Stimulated activated CD4-positive, alpha-beta T cell treated with anti-CD3 and anti-CD28 coated beads, Interleukin-1b, Interleukin-23, amount 100 ng/mL, for 24 hours (primary cell): ENCODE results near the gene TTC1.
"Not testable (repeated sequence)": the region's sequence is repeated elsewhere in the genome, so short reads cannot be mapped to it uniquely, and the experiment has no call there.

Experiments
- DNase-seq, 4 experiments: peaks; one replicate each; pipeline ENCODE4 v3.0.0-alpha.2; 2020; ENCODE audit warnings: low read depth in 4 of 4, low spot score in 1 of 4

The TTC1 gene

GRCh38 chr5:160008877-160009590, at the start of gene TTC1:
TTC1 (plus strand) TSS chr5:160009139; CDS start chr5:160010529, 1,390 bp downstream.
- peak; percentile 71 to 89 (median 87) for DNase-seq

DNA sequence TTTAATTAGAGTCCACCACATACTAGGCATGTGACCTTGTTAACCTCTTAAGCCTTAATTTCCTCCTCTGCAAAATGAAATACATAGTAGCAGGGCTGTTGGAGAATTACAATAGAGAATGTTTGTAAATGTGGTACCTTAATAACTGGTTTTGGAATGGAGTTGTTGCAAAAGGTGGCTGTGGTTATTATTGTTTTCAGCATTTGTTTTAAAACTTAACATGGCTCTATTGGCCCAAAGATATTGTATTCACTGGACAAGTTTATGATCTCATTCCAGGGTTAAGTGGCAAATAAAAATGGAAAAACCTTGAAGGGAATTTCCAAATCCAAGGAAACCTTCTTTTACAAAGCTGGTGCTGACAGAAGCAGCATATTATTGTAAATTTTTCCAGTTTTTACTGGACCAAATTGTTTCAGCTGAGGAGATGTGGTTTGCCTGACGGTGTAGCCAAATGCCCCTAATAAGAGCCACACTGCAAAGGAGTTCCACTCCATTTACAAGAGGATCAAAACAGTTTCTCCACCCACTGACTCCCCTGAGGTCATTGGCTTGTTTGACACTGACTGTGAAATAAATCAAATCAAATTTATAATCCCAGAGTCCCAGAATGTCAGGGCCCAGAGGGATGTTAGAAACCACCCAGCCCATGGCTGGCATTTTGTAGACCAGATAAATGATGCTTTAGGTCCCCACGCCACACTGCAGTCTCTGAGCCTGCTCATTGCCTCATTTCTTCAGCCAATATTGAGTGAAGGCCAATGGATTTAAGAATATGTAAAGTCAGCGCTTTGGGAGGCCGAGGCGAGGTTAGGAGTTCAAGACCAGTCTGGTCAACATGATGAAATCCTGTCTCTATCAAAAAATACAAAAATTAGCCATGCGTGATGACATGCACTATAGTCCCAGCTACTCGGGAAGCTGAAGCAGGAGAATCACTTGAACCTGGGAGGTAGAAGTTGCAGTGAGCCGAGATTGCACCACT, 47.5 kb upstream of the TTC1 start:
- no peak for DNase-seq

DNA sequence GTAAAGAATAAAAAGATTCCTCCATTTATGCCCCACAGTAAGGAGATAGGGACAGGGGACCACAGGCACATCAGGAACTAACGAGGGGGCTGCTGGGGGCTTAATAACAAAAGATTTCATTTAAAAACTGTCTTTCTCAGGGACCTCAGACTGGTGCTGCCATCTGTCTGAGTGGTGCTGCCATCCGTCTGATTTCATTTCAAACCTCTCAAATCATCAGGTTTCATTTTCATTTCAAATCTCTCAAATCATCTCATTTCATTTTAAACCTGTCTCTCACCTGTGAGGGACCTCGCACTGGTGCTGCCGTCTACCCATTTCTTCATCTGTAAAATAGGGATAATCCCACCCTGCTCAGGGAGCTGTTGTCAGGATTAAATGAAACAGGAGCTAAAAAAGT, 46.7 kb upstream of the TTC1 start:
- DNase-seq: no peak

GRCh38 chr5:159963935-159964334, 45.0 kb upstream of the TTC1 start:
- no peak for DNase-seq

DNA sequence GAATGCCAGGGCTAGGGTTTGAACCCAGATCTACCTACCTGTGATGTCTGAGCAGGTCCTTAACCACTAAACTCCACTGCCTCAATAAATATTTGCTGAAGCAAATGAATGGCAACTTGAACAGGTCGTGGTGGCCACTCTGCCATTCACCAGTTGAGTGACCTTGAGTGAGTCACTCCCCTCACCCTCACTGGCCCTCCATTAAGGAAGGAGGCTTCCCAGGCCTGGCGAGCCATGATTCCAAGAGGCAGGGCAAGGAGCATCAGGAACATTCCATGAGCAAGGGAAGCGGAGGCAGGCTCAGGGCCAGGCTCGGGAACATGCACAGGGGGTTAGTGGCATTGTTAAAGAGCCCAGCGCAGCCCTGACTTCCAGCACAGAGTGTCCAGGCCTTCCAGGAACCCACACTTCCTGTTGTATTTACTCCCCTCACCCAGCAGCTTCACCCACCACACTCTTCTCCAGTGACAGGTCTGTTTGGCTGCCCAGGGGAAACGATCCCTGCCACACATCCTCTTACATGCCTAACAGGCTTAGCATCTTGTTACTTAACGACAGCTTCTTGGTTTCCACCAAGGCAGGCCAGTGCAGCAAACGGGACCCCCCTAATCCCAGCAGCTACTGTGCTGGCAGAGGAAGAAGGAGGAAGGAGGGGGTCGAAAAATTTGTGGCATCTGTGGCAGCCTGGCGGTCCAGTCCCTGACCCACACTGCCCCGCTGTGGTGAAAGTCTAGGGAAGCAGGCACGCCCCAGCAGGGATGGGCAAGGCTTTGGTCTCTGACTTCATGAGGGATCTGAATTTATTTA, 43.7 kb upstream of the TTC1 start:
- peak in 3 of 4 experiments; percentile 7 to 17 (median 9) for DNase-seq

DNA sequence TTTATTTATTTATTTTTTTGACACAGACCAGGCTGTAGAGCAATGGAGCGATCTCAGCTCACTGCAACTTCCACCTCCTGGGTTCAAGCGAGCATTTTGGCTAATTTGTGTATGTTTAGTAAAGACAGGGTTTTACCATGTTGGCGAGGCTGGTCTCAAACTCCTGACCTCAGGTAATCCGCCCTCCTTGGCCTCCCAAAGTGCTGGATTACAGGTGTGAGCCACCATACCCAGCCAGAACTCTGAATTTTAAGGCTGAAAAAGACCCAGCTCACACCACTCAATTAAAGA, 43.2 kb upstream of the TTC1 start:
- not testable (repeated sequence) for DNase-seq

DNA sequence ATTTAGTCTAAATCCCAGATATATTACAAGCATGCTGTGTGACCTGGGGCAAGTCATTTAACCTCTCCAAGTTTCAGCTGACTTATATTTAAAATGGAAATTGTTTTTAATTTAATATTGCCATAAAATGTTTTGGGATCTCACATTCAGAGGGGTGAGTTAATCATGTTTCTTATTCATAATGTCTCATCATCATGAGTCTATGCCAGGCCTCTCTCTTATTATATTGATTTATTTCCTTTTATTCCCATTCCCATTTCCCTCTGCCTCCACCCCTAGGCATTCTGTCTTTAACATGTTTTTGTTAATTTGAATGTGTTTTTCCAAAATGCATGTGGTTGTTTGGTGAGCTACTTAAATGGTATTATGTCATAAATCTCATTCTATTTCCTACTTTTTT, 39.0 kb upstream of the TTC1 start:
- no peak for DNase-seq

DNA sequence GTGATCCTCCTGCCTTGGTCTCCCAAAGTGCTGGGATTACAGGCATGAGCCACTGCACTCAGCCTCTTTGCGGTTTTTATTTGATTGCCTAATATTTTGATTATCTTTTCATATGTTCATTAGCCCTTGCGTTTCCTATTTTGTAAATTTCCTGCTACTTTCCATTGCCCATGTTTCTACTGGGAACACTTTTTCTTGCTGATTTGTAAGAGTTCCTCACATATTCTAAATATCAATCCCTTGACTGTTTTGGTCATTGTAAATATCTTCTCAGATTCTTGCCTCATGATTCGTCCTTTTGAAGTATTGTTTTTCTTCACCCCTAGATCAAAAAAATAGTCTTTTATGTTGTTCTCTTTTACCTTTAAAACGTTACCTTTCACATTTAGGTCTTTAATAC, 37.9 kb upstream of the TTC1 start:
- no peak for DNase-seq

GRCh38 chr5:159971514-159971913, 37.4 kb upstream of the TTC1 start:
- no peak for DNase-seq

GRCh38 chr5:159971931-159972461, 36.9 kb upstream of the TTC1 start:
- DNase-seq: no peak

DNA sequence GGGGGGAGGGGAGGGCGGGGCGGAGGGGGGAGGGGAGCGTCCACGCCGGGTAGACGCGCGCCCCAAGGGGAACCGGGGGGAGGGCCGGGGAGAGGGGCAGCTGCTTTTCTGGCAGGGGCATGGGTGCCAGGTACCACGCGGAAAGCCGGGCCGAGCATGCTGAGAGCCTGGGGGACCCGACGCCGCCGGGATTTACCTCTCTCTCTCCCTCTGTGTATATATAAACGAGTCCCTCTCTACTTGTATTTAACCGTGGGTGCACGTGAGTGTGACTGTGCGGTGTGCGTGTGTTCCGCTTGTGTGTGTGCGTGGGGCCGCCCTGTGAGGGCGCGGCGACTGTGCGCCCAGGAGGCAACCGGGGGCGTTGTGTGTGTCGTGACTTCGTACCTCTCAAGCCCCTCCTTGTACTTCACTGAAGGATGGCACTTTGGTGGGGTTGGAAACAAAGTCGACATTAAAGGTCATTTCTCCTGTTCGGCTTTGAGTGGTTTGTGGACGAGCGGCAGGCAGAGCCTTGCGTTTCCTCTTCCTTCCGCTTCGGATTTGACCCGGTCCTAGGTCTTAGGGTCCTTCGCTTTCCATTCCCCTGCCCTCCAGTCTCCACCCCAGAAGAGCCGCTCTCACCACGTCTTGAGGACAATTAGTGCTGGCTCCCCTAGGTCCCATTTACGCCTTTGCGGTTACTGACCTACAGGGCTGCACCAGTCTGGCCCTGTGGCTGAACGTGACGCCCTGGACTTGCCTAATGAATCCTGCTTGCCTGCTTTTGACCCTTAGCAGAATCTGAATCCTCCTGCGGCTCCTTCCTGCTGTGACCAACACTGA, 36.2 kb upstream of the TTC1 start:
- no peak for DNase-seq

DNA sequence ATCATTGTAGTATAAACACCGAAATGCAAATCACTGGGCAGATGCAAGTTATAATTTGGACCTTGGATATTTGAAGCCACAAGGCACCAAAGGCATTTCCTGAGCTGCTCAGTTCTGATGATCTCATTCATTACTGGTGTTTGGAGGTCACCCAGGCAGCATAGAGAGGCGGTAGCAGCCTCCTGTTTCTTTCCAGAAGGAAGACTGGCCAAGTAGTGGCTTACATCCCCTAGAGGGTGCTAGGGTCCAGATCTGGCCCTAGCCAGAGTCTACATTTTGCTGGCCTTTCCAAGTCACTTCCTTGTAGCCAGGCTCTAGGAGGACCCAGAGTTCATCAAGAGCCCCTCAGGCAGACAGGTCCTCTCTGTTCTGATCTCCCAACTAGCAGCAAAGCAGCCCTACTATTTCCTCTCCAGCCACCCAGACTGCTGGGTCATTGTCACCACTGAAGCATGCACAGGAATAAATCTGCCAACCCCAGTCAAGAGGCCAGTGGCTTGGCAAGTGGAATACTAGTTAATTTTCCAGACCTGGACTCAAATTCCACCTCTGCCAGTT, 33.4 kb upstream of the TTC1 start:
- DNase-seq: no peak

DNA sequence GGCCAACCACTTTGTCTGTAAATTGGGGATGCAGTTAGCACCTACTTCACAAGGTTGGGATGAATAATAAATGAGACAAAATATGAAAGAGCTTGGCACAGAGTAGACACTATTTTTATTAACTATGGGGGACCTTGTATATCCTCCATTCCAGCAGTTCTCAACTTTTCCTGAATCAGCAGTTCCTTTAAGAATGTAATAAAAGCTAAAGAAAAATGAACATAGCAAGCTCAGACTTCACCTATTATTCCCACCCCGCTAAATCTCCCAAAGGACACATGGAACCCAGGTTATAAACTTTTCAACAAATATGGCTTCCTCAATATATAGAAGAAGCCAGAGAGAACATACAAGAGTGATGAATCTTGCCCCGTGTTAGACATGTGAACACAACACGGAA, 32.0 kb upstream of the TTC1 start:
- DNase-seq: no peak

GRCh38 chr5:159978358-159978757, 30.6 kb upstream of the TTC1 start:
- DNase-seq: no peak

DNA sequence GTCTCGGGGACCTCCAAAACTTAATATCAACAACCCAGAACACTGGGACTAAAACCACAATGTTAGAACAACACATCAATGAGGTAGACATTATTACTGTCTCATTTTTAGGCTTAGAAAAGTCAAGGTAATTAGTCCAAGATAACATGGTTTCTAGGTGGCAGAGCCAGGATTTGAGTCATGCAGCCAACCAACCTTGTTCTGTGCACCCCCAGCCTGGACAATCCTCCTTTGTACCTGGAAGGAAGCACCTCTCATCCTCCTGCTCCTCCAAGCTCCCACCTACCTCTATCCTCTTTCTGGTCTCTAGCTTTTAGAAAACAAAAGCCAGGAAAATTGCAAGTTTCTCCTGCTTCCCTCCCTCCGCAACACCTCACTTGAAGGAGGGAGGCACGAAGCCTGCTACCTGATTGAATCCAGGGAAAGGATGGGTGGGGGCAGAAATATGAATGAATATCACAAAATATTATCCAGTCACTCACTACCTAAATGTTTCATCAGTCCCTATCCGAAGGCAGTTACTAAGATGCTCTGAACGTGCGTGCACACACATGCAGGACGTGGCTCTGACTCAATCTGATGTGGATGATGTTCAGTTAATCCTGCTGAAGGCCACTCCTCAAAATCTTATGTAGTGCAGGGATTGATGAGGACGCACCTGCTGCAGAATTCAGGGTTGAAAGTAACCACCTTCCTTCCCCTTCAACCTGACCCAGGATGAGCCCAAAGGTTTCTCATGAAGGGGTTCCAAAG, 26.3 kb upstream of the TTC1 start:
- DNase-seq: no peak

GRCh38 chr5:159987031-159987674, 21.8 kb upstream of the TTC1 start:
- peak; percentile 38 to 66 (median 54) for DNase-seq

DNA sequence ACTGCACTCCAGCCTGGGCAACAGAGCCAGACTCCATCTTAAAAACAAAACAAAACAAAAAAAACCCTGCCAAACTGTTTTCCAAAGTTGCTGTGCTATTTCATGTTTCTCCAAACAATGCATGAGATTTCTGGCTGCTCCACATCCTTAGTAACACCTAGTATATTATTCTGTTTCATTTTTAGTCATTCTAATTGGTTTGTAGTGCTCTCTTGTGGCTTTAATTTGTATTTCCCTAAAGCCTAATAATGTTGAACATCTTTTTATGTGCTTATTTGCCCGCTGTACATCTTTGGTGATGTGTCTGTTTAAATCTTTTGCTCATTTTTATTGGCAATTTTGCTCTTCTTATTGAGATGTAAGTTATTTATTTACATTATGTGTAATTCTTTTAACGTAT, 18.4 kb upstream of the TTC1 start:
- no peak for DNase-seq

- DNase-seq: no peak
Observed at GRCh38 chr5:159992566-159992965, 16.4 kb upstream of the TTC1 start.

DNA sequence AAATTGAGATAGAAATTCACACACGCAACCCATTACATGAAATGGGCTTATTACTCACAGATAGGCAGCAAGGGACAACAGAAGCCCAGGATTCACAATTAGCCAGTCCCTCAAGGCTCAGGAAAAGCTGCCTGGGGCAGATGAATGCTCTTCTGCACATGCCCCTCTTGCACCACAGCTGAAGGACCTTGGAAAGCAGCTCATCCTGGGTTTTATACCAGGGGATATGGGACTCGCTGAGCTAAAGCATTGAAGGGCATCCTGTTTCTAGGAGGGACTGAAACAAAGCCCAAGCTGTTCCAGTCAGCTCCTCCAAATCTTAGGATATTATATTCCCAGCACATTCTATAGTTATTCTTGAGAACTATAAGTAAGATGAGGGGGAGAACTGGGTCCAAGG, 15.7 kb upstream of the TTC1 start:
- DNase-seq: no peak
